A673 (cell line): ENCODE data around the gene GLRA3. TPM values are rescaled to one million over a fixed set of nuclear protein-coding genes. Genes with fewer than 3 reads are reported as not detected.

ENCODE experiments used
- BruUV-seq: library from RNA; stranded (reverse); fragments of 400-500 nt; replicated peaks from 2 replicates; lab custom pipeline; 2021; lab: Mats Ljungman, UMichigan
- CTCF ChIA-PET: fragments of 300-600 bp; sonication (Branson Sonifier 250); formaldehyde crosslinking; loops from one replicate; lab custom pipeline; 2022; ENCODE audit warnings: antibody characterized with exemption; lab: Charles Lee
- POLR2A ChIA-PET: fragments of 300-600 bp; sonication (Branson Sonifier 250); formaldehyde crosslinking; loops from one replicate; lab custom pipeline; 2022; ENCODE audit warnings: antibody characterized with exemption; ENCODE audit not compliant: low non-redundant PET; lab: Charles Lee
- DNase-seq: peaks from one replicate; pipeline ENCODE4 v3.0.0-alpha.2; 2015; ENCODE audit warnings: low spot score
- H3K27ac ChIP-seq: fragments of 200-600 bp; sonication (generic); 2 replicates; pipeline ENCODE4 v1.5.1; 2016; ENCODE audit warnings: mixed run types, low read depth, mild to moderate bottlenecking, mixed read lengths, antibody characterized with exemption, low read length; ENCODE audit not compliant: poor library complexity, severe bottlenecking
- H3K27me3 ChIP-seq: fragments of 200-600 bp; sonication (generic); replicated peaks from 2 replicates; pipeline ENCODE4 v1.6.1; 2017; ENCODE audit warnings: mixed run types, low read depth, mild to moderate bottlenecking, mixed read lengths, antibody characterized with exemption, low read length; ENCODE audit not compliant: insufficient read depth, poor library complexity
- H3K36me3 ChIP-seq: fragments of 200-600 bp; sonication (generic); 2 replicates; pipeline ENCODE4 v1.6.1; 2016; ENCODE audit warnings: mixed run types, mild to moderate bottlenecking, mixed read lengths, antibody characterized with exemption, low read length; ENCODE audit not compliant: insufficient read depth, poor library complexity, severe bottlenecking
- H3K4me1 ChIP-seq: fragments of 200-600 bp; sonication (generic); 2 replicates; pipeline ENCODE4 v1.6.1; 2017; ENCODE audit warnings: mixed run types, mild to moderate bottlenecking, mixed read lengths, antibody characterized with exemption, low read length; ENCODE audit not compliant: insufficient read depth, poor library complexity, severe bottlenecking
- H3K4me3 ChIP-seq: fragments of 200-600 bp; sonication (generic); 2 replicates; pipeline ENCODE4 v1.5.1; 2016; ENCODE audit warnings: low read depth, mixed run types, mild to moderate bottlenecking, mixed read lengths, low read length; ENCODE audit not compliant: poor library complexity, severe bottlenecking
- H3K9me3 ChIP-seq: fragments of 200-600 bp; sonication (generic); 2 replicates; pipeline ENCODE4 v1.6.1; 2016; ENCODE audit warnings: mixed run types, low read depth, mild to moderate bottlenecking, mixed read lengths, antibody characterized with exemption, low read length; ENCODE audit not compliant: poor library complexity, severe bottlenecking
- EZH2 ChIP-seq: fragments of 200-600 bp; sonication (generic); IDR thresholded peaks from 2 replicates; pipeline ENCODE4 v1.6.1; 2017; ENCODE audit warnings: borderline replicate concordance, low read depth, mild to moderate bottlenecking, mixed read lengths, antibody characterized with exemption, low read length; ENCODE audit not compliant: poor library complexity, severe bottlenecking
- intact Hi-C: fragments of 100-400 bp; cut with micrococcal nuclease; formaldehyde crosslinking; loops from one replicate; pipeline ENCODE4 v1.10.0; 2022; ENCODE audit not compliant: unreplicated experiment
- total RNA-seq: library from RNA; stranded (reverse); gene quantifications from 2 replicates; pipeline ENCODE4 v1.2.3, GENCODE V29; 2021
- TF ChIP-seq, protein P1 (sequence below): fragments of 300-800, 200-600 bp; sonication (generic); conservative IDR thresholded peaks from 2 replicates; pipeline ENCODE4 v1.5.1; 2017; ENCODE audit warnings: low read depth, mild to moderate bottlenecking, antibody characterized with exemption, low read length, moderate library complexity, mixed read lengths

Gene GLRA3
- total RNA-seq, 1 experiment from 2014 or later: 0.06 TPM

- Histone ChIP-seq H3K36me3 (no peaks in the 10 kb centered on the region), H3K9me3 (peaks cover 9% of the 10 kb centered on the region), H3K4me1 (no peaks in the 10 kb centered on the region), H3K27ac (no peak overlapping the region), H3K4me3 (no peak overlapping the region), H3K27me3 (no peaks in the 10 kb centered on the region)
- TF ChIP-seq, protein P1, sequence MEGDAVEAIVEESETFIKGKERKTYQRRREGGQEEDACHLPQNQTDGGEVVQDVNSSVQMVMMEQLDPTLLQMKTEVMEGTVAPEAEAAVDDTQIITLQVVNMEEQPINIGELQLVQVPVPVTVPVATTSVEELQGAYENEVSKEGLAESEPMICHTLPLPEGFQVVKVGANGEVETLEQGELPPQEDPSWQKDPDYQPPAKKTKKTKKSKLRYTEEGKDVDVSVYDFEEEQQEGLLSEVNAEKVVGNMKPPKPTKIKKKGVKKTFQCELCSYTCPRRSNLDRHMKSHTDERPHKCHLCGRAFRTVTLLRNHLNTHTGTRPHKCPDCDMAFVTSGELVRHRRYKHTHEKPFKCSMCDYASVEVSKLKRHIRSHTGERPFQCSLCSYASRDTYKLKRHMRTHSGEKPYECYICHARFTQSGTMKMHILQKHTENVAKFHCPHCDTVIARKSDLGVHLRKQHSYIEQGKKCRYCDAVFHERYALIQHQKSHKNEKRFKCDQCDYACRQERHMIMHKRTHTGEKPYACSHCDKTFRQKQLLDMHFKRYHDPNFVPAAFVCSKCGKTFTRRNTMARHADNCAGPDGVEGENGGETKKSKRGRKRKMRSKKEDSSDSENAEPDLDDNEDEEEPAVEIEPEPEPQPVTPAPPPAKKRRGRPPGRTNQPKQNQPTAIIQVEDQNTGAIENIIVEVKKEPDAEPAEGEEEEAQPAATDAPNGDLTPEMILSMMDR: no peak
- TF ChIP-seq EZH2: no peak
- POLR2A ChIA-PET: no interaction called here
- no TSS peak for BruUV-seq
- CTCF ChIA-PET: interaction anchor here (0.7 kb wide), 1 partner anchor 219 kb away, joined by 3 read pairs; no protein-coding TSS in a partner anchor
- no peak for DNase-seq
- intact Hi-C loops: no loop called here
Observed at GRCh38 chr4:174607792-174608191, 221.3 kb downstream of the GLRA3 start.

- no peaks in the 10 kb centered on the region for H3K9me3 ChIP-seq
- ChIA-PET POLR2A (no interaction called here), CTCF (no interaction called here)
- no peaks in the 10 kb centered on the region for H3K36me3 ChIP-seq
- no peaks in the 10 kb centered on the region for H3K4me1 ChIP-seq
- no peaks in the 10 kb centered on the region for H3K27me3 ChIP-seq
- no peak overlapping the region for H3K4me3 ChIP-seq
- no TSS peak for BruUV-seq
- TF ChIP-seq, protein P1: no peak
- no peak for TF ChIP-seq EZH2
- intact Hi-C loops: no loop called here
- peak; percentile 5 for DNase-seq
- no peak overlapping the region for H3K27ac ChIP-seq
Observed at GRCh38 chr4:174604198-174604597, 224.8 kb downstream of the GLRA3 start.

DNA sequence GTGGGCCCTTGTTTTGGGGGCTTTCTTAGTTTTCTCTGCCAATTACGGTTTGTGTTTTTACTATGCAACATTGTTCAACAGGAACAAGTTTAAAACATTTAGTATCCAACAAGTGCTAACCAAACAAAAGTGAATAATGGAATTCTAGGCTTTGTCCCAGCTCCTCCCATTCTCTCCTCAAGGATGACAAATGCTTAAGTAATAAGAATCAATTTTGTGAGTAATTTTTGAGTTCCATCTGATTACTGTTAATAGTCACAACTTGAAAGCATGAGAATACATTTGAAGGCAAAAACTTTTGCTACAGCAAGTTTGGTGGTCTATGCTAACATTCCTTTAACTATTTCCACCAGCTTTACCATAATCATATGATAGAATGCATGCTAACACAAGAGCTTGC, 228.7 kb downstream of the GLRA3 start:
- no TSS peak for BruUV-seq
- no peak for DNase-seq
- POLR2A ChIA-PET: no interaction called here

More for the DNA sequence above, 228.7 kb downstream of the GLRA3 start:
- intact Hi-C loops: no loop called here
- Histone ChIP-seq H3K4me1 (no peaks in the 10 kb centered on the region), H3K36me3 (no peaks in the 10 kb centered on the region), H3K27ac (no peak overlapping the region), H3K4me3 (no peak overlapping the region), H3K9me3 (no peaks in the 10 kb centered on the region), H3K27me3 (no peaks in the 10 kb centered on the region)
- TF ChIP-seq, protein P1: no peak
- no peak for TF ChIP-seq EZH2
- CTCF ChIA-PET: no interaction called here
